Stimulated activated CD4-positive, alpha-beta T cell treated with anti-CD3 and anti-CD28 coated beads, Interleukin-4, amount 100 ng/mL, for 24 hours (primary cell): ENCODE measurements around the gene RAC2.

Experiments used
- DNase-seq: peaks from one replicate; pipeline ENCODE4 v3.0.0-alpha.2; 2020

The RAC2 gene

DNA sequence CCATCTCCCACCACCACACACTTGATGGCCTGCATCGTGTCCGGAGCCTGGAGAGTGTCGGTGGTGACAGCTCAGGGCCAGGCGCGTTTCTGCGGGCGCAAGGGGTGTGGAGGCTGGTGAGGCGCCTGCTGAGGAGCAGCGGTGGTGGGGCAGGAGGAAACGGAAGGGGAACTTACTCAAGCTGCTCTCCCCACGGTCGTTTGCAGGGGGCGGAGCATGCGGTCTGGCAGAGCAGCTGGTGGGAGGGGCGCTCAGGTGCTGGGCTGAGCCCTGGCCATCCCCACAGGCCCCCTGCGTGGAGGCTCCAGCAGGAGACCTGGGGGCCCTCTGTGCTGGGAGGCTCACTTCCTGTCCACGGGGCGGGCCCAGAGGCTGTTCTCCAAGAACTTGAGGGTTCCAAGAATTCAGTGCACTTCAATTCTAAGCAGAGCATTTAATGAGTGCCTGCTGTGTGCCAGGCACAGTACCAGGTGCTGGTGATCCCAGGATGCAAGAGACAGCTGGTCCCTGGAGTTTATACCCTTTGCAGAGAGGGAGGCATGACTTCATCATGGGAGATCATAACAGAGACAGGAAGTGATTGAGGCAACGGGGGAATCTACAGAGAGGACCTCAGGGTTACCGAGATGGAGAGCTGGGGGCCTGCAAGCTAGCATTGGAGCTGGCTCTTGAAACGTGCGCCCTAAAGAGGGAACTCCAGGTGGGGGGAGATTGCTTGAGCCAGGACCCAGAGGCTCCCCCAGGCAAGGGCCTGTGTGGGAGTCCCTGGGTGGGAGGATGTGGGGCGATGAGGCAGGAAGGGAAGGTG is at the start of gene RAC2:
Gene RAC2 (minus strand): TSS at position 156 of the 808 bp plus-strand sequence. CDS start 121 bp downstream, at position 35.
- DNase-seq, result peak; percentile 90

DNA sequence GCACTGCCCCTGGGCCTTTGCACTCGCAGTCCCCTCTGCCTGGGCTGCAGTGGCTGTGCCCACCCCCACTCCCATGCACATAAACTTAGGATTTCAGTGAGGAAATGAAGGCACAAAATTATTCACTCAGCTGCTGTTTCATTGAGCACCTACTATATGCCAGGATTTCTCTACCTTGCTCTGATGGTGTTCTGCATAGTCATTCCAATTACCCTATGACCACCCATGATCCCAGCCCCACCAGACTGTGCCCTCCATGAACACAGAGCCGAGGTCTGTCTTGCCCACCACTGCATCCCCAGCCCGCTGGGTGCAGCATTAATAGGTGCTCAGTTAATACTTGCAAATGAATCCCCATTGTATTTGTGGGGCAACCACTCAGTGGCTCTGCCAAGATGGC is 49.1 kb upstream of the RAC2 start:
- no peak for DNase-seq

DNA sequence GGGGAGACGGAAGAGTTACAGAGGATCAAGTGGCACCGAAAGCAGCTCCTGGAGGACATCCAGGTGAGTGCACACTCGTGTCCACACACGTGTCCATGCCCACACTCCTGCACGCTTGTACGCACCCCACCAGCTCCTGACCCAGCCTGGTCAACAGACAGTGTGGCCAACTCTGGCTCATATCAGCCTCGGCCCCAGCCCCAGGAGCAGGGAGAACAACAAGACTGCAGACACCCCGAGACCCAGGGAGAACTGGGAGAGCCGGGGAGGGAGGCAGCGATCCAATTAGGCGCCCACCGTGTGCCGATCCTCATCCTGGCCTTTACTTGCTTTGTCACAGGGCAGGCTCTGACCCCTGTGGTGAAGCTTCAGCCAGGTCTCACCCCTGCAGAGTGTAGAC is 48.6 kb upstream of the RAC2 start:
- DNase-seq, result no peak

DNA sequence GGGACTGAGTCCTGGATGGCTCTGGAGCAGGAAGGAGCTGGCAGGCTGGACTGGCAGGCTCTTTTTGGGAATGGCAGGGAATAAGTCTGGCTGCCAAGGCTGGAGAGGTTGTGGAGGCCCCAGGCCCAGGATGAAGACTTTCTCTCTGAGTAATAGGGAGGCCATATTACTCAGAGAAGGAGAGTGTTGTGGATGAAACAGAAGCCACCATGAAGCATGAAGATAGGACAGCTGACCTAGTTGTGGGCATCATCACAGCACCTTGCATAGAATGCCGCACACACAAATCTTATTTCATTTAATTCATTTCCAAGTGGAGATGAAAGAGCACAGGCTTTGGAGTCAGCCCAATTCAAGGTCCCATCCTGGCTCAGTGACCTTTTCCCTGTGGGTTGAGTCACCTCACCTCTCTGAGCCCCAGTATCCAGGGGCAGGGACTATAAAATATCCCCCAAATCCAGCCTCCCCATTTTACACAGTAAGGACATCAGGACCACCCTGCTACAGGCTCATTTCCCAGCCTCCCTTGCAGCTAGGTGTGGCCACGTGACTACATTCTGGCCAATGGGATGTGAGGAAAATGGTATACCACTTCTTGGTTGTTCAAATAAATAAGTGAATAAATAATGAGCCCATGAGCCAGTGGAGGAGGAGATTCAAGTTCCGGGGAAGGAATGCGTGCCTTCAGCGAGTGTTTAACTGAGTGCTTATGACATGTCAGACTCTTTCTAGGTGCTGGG is 47.7 kb upstream of the RAC2 start:
- no peak for DNase-seq

DNA sequence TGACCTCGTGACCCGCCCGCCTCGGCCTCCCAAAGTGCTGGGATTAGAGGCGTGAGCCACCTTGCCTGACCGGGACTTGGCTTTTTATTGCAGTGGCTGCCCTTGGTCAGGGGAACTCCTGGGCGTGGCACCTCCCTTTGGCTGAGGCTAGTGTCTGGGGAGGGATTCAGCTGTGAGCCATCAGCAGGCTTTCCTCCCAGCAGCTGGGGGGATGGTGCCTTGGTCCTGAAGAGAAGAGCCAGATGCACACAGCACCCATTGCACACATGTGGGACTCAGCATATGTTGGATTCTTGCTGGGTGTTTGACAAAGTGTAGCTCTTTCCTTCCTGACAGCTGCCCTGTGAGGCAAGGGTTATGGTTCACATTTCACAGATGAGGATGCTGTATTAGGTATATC is 46.7 kb upstream of the RAC2 start:
- no peak for DNase-seq

DNA sequence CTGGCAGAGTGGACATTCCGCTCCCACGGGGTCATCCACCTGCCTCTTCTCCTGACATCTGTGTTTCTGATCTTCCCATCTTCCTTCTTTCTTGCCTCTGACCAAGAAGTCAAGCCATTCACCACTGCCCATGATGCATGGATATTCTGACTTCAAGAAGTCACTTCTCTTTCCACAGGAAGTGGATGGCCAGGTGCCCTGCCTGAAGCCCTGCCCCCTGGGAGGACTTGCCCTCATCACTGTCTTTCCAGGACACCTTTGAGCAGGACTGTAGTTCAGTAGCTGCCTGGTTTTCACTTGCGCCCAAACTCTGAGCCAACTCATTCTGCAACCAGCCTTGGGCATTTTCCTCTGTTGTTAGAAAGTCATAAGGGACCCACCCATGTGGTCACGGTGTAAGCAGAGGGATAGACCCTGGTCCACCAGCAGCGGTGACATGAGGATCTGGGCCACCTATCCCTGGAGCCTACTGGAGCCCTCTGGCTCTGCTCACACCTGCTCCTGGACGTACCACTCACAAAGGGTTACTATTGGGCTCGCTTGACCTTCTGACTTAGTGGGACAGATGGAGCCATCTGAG is 45.2 kb upstream of the RAC2 start:
- DNase-seq, result no peak

DNA sequence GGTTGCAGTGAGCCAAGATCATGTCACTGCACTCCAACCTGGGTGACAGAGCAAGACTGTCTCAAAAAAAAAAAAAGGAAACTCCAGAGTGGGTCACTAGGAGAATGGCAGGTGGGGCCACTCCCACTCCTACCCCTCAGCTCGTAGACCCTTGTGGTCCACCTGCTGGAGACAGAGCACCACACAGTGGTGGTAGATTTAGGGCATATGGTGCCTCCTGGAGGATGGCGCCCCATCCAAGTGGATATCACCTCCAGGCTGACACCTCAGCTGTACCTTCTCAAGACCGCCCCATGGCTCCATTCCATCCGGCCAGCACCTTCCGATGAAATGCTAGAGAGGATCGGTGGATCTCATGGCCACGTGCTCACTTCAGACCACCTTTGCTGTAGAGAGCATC is 44.5 kb upstream of the RAC2 start:
- no peak for DNase-seq

DNA sequence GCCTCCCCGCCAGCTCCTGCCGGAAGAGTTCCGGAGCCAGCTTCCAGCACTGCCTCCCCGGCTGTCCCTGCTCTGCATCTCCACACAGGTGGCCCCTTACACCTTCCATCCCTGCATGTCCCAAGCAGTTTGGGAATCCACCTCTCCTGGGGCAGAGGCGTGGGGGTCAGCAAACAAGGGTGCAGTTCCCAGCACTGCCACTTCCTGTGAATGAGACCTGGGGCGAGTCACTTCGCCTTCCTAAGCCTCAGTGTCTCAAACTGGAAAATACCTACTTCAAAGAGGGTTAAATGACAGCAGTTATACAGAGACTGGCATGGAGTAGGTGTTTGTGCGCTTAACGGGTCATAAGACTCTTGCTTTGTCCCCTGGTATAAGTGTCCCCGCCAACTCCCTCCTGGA is 43.5 kb upstream of the RAC2 start:
- no peak for DNase-seq

DNA sequence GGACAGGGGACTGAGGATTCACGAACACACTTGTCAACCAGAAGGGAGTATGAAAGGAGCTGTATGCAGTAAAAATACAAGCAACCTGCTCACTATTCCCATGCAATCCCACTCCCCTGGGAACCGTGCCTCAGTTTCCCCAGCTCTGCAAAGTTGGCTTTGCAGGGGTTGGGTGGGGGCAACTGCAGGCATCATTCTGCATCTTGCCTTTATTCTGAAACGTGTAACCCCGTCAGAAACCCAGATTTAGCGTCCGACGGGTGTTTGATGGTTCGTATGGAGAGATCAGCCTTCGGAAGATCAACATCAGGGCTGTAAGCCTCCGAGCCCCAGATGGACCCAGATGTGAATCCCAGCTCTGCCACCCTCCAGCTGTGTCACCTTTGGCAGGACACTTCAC is 41.9 kb upstream of the RAC2 start:
- no peak for DNase-seq

DNA sequence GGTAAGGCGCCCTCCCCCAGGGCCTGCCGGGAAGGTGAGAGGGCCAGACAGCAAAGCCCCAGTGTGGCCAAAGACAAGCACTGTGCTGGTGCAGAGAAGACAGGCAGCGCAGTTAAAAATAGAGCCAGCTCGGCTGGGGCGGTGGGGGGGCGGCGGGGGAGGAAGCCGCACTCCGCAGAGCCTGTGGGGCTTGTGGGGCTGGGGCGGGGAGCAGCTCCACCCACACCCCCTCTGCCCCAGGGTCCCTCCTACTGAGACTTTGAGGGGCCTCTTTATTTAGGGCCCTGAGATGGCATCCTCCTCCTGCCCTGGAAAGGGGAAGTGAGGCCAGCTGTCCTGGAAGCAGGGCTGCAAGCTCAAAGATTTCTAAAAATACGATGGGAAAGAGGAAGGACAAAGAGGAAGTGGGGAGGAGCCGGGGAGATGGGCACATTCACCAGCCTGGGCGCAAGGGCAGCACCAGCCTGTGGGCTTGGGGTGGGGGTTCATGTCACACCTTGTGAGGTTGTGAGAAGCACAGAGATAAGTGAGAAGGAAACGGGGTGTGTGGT is 40.8 kb upstream of the RAC2 start:
- DNase-seq, result peak; percentile 23

DNA sequence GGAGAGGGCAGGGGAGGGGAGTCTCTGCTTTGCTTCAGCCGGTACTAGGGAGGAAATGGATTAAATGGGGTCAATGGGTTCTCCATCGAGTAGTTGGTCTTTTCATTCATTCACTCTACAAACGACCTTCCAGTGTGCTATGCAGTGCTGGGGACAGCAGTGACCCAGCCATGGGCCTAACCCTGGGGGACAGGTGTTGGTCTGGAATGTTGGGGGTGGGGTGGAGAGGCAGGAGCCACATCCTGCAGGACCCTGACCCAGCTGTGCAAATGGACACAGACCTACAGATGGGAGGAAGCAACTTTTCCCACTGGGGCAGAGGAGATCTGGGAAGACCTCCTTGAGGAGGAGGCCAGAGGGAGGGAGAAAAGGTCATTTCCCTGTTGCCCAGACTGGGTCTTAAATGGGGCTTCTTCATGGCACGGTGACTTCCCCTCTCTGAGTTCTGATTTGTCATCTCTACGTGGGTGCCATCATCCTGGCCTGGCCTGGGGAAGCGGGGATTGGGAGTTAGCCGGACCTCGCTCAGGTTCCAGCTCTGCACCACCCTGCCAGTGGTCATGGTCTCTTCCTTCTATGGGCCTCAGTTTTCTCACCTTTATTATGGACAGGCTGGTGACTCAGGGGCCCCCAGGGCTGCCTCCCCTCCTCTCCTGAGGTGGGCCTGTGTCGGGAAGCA is 40.2 kb upstream of the RAC2 start:
- DNase-seq, result no peak

DNA sequence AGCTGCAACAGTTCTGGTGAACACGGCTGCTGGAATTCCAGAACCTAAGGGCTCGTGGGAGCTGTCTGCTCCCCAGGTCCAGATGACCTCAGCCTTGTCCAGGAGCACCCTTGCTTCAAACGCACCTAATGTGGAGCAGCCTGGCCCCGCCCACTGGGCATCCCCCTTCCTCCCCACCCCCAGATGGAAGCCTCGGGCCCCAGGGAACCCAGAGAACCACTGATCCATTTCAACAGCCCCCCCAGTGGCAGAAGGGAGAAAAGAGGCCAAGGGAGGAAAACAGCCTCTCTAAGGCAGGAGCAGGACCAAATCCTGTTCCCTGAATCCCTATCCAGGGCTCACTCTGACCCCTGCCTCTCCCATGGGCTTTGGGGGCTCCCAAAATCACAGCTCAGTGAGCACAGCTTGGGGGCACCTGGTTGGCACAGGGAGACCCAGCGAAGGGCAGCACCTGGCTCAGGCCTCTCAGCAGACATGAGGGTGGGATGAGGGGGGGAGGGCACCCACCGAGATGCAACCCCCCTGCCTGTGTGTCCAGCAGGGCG is 39.4 kb upstream of the RAC2 start:
- DNase-seq, result peak; percentile 34

DNA sequence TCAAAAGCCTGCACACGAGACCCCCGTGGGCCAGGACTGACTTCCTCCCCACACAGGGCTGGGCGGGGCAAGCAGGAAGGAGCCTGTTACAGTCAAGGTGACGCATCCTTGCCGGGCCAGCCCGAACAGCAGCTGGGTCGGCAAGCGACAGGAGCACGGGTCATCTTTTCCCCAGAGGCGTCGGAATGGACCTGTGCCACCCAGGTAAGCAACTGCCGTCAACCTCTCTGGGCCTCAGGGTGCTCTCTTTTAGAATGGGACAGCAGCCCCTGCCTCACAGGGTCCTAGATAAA is 38.3 kb upstream of the RAC2 start, which contains the start of gene CYTH4:
Gene CYTH4 (plus strand): TSS at position 124 of the 293 bp plus-strand sequence. CDS start 62 bp downstream, at position 186.
- peak; percentile 79 for DNase-seq

DNA sequence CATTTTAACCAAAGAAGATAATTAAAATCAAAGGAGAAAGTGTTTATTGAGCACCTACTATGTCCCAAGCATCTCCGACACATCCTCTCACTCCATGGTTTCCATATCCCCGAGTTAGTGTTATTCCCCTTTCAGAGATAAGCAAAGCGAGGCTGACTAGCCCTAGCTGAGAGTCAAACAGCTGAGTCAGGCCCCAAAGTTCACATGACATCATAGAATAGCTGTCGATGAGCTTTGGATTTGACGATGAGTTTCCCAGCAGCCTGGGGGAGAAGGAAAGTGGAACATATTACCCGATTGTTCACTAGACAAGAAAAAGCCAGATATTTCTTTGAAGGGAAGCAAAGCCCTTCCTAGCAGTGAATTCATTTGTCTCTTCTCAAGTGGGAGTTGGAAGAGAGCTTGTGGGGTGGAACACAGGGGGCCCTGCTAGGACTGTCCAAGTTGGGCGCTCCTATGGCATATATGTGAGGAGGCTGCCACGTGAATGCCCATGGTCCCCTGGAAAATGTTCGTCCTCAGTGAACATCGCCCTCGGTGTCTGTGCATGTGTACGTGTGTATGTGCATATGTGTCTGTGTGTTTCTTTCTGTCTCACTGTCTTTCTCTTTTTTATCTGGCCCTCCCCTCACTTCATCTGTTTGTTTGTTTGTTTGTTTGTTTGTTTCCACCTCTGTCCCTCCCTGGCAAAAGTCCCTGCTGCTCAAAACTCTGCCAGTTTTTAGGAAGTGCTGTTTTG is 37.7 kb upstream of the RAC2 start:
- DNase-seq, result peak; percentile 48

DNA sequence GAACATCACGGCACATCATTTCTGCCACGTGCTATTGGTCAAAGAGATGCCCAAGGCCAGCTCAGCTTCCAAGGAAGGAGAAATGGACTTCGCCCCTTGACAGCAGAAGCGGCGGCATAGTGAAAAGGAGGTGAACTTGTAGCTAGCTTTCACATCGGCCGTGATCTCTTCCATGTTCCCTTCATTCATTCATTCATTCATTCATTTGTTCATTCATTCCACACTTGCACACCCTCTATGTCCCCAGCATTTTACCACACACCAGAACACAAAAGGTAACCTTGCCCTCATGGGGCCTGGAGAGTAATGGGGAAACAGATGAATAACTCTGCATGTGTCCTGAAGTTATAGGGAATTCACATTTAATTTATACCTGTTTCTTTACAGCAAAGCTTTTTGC is 37.1 kb upstream of the RAC2 start:
- no peak for DNase-seq

DNA sequence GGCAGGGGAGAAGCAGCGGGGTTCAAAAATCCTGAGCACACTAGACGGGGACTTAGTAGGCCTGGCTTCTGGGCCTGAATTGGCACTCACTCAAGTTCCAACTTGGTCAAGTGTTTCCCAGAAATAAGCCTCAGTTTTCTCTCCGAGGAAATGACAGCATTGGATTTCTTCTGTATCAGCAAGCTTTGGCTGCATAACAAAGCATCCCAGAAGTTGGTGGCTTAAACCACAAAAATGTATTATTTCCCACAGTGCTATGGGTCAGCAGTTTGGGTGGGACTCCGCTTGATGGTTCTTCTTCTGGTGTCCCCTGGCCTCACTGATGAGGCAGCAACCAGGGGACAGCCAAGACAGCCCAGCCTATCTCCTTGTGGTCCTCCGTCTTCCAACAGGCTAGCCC is 36.6 kb upstream of the RAC2 start:
- no peak for DNase-seq

DNA sequence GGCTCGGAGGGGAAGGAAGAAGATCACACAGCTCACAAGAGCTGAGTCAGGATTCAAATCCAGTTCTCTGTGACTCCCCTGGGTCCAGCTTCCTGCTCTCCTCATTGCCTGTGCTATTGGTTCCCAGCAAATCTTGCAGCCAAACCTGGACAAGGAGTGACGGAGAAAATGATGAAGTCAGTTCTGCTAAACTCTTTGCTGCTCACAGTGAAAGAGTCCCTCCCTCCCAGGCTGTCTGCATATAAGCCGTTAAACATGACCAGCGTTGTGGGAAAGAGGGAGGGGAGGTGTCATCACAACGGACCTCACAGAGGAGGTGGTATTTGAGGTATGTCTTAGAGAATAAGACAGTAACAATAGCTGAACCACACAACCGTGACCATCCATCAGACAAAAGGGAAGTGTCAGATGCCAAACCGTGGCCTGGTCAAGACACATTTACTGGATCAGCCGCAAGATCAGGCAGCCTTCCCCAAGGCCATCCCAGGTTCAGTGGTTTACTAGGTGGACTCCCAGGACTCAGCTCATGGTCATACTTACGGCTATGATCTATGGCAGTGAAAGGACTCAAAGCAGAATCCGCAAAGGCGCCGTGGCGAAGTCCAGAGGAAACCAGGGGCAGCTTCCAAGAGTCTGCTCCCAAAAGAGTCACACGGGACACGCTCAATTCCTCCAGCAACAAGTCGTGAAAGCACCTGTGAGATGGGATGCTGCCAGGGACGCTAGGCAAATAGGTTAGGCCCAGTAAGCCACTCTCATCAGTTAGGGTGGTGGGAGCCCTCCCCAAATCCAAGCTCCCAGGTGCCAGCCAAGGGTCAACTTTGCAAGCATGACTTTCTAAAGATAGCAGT is 35.5 kb upstream of the RAC2 start:
- no peak for DNase-seq

DNA sequence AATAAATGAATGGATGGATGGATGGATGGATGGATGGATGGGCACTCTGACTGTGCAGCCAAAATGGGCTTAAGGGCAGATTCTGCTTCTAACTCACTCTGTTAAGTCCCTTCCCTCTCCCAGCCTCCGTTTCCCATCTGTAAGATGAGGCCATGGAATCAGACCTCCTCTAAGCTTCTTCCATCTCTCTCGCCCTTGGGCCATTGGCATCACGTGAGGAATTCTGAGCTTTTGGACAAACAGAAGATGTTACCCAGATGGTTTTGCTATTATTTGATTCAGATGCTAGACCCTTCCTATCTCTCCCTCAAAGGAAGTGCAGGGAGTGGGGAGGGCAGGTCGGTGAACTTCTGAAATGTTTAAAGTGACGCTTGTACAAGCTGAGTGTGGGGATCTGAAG is 34.2 kb upstream of the RAC2 start:
- no peak for DNase-seq

DNA sequence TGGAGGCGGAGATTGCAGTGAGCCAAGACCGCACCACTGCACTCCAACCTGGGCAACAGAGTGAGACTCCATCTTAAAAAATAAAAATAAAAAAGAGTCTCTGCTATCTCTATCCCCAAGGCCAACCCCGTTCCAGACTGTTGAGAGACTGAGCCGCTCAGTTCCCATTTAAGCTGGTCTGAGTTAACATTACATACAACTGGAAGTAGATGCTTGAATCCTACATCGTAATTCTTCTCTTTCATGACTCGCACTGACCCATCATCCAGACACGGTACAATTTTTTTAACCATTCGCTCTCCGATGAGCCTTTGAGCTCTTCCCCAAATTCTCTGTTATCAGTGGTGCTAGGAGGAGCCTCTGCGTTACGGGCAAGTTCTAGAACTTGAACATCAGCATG is 33.3 kb upstream of the RAC2 start:
- DNase-seq, result no peak

DNA sequence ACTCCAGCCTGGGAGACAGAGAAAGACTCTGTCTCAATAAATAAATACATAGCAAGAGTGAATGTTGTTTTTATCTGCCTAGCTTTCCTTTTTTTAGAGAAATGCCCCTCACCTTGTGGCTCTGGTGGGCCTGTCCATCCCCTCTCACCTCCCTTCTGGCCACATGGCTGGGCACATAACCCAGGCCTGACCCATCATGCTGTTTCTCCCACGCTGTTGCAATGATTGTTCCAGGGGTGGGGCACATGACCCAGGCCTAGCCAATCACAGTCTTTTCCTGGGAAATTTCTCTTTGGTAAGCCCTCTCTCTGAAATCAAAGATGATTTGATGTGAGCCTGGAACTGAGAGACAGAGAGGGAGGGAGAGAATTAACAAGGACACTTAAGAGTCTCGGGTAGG is 32.7 kb upstream of the RAC2 start:
- no peak for DNase-seq

DNA sequence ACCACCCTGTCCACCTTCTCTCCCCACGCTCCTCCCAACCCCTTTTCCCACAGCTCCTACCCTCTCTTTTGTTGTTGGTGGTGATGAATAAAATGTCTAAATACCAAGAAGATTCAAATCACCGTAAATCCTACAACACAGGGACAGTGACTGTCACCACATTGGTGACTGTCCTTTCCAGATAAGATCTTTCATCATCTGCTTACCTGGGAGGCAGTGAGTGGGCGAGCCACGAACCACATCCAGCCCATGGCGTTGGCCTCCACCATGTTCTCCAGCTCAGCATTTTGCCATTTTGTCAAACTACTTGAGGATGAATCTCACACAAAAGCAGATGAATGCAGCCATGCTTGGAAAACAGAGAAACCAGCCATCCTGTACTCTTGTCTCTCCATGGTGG is 31.6 kb upstream of the RAC2 start:
- peak; percentile 28 for DNase-seq
